Measurements from ENCODE around the gene RCSD1.
A peak's percentile ranks its signal among the peaks of the same experiment; 100 is the strongest.

RCSD1 gene

DNA sequence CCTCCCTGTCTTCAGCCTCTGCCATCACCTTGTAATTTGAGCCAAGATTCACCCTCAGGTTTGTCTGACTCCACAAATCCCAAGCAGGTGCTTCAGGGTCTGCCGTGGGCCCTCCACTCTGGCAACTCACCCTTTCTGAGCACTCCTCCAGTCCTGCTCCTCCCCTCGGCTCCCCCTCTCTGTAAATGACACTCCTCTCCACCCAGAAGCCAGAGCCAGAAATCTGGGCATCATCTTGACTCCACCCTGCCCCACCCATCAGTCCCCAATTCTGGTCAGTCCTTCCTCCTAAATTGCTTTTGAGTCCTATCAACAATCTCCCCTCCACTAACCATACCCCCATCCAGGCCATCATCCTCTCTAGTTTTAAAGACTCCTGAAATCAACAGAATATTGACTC lies 40.5 kb downstream of the RCSD1 start:
- no peak for DNase-seq

GRCh38 chr1:167671727-167672511 lies 41.9 kb downstream of the RCSD1 start:
- no peak for DNase-seq

GRCh38 chr1:167672831-167673230 lies 42.8 kb downstream of the RCSD1 start:
- no peak for DNase-seq

- no peak for DNase-seq
These were observed 43.2 kb downstream of the RCSD1 start for GRCh38 chr1:167673265-167673664.

GRCh38 chr1:167674156-167674555 lies 44.1 kb downstream of the RCSD1 start:
- DNase-seq = no peak

GRCh38 chr1:167675440-167675839 lies 45.4 kb downstream of the RCSD1 start:
- no peak for DNase-seq

DNA sequence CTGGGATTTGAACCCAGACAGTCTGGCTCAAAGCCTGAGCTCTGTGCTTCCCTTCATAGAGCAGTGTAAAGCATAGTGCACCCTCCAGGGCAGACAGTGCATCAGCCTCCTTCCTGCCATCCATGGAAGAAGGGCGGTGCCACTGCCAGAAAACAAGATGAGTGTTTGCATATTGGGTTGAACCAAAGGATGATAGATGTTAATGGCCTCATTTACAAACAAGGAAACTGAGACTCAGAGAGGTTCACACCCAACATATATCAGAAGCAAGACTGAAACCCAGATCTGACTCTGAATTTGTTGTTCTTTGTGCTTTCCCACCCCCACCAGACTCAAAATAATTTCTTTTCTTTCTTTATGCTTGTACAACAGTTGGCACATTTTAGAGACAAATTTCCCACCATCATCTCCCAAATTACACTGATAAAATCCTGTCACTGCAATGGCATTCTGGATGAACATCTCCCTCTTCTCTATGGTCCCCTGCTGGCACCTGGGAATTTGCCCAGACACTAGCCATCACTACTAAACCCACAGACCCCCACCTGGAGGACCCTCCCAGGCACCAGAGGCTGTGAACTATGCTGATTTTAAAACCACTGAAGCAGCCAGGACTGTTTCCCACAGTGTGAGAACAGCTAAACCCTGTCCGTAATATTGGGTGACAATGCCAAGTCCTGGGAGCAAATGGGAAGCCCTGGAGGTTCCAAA lies 46.3 kb downstream of the RCSD1 start:
- no peak for DNase-seq

DNA sequence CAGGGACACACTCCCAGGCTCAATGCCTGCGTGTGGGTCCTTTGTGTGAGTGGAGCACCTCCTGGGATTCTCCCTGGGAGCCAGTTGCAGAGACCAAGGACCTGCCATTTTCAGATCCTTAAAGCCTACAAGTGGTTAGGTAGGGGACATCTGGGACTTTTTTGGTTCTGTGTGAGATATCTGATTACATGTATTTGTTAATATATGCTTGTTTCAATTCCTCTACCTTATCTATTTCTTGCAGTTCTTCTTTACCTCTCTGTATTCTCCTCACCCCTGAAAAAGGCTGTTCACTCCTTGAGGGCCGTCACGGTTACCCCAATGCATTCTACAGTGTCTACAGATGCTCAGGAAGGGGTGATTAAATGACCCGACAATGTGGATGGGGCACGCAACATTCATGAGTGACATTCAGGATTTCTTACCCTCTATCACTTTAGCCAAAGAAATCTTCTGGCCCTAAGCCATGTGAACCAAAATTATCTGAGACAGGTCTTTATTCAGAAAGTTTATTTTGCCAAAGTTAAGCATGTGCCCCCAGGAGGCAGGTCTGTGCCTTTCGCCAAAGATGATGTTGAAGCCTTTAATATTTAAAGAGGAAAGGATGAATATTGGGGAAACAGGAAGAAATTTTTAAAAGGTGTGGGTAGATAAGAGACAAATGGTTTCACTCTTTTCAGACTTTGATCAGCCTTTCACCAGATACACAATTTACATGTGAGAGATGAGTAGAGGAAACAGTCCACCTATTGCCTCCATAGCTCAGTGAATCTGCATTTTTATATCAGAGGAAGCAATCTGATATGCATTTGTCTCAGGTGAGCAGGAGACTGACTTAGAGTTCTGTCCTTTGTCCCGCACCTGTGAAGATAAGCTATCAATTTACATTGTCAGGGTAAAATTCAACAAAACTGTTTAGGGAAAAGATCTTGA lies 47.1 kb downstream of the RCSD1 start:
- DNase-seq = no peak

- DNase-seq = no peak
These were observed 48.4 kb downstream of the RCSD1 start for GRCh38 chr1:167678422-167678821.

GRCh38 chr1:167678838-167679237 lies 48.8 kb downstream of the RCSD1 start:
- no peak for DNase-seq

DNA sequence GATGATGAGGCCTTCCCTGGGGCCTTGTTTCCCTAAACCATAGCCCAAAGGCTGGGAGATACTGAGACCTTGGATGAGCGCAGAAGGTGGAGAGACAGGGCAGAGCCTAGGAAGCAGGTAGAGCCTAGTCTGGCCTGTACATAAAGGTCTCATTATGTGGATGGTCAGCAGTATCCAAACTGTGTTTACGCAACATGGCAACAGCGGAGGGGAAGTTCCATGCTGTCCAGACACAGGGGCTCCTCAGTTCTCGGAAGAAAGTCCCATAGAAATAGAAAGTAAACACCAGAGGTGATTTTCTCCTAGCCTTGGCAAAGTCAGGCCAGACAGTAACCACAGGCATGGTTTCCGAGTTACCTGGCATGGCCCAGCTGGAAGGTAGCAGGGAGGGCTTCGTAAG lies 49.7 kb downstream of the RCSD1 start:
- no peak for DNase-seq

GRCh38 chr1:167681024-167681423 lies 51.0 kb downstream of the RCSD1 start:
- DNase-seq = no peak

- no peak for DNase-seq
These were observed 51.5 kb downstream of the RCSD1 start for GRCh38 chr1:167681451-167682098.

DNA sequence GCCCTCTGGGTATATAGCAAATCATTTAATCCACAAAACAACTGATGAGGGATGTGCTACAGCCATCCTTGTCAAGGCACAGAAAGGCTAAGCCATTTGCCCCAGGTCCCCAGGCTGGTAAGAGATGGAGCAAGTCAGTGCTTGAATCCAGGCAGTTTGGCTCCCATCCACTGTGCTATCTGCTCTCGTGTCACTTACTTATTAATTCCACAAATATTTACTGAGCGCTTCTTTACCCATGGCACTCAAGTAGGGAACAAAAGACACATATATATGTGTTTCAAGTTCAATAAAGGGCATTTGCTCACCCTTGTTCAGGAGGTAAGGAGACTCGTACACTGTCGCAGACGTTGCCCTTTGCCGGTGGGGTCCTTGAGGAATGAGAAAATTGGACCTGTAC lies 53.2 kb downstream of the RCSD1 start:
- DNase-seq = no peak

DNA sequence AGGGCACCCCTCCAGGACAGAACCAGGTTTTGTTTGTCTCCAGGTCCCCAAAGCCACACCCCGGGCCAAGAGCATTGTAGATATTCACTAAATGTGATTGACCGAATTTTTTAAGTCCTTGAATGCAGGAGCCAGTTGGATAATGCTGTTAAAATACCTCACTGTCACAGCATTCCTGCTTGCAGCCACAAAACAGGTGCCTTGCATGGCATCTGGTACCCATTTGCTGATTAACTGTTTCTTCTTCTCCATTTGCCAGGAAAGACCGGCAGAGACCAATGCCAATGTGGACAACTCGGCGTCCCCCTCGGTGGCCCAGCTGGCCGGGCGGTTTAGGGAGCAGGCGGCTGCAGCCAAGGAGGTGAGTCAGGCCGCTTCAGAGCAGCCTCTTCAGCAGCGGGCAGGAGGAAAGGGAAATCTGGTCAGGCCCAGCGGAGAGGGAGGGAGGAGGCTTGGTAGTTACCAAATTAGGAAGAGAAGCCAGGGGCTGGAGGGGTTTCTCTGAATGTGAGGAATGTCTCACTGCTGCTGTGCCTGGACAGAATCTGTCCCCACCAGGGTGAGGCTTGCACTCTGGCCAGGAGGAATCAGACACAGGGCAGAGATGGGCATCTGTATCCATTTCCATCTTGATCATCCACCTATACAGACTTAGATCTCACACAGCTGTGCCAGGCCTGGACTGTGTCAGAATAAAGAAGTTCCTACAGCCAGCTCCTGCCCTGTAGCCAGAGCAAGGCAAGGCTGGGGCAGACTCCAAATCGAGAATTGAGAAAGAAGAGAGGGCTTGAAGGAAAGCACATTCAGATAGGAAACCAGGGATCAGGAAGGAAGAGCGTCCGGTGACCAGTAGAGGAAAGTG lies 53.8 kb downstream of the RCSD1 start:
- no peak for DNase-seq

DNA sequence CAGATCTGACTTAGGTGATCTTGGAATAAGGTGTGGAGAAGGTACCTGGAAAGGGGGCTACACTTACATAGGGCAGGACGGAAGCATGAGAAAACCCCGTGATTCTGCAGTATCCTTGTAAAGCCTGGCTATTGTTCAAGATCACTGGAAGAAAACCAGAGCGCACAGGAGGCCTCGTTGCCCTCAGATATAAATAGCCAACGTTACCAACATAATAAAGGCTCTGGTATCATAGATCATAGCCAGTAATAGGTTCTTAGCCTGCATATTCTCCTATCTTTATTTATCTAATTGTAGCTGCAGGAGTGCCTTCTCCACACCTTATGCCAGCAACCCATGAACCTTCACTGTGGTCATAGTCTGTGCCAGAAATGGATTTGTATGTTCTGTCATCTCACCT lies 55.8 kb downstream of the RCSD1 start:
- DNase-seq = no peak

DNA sequence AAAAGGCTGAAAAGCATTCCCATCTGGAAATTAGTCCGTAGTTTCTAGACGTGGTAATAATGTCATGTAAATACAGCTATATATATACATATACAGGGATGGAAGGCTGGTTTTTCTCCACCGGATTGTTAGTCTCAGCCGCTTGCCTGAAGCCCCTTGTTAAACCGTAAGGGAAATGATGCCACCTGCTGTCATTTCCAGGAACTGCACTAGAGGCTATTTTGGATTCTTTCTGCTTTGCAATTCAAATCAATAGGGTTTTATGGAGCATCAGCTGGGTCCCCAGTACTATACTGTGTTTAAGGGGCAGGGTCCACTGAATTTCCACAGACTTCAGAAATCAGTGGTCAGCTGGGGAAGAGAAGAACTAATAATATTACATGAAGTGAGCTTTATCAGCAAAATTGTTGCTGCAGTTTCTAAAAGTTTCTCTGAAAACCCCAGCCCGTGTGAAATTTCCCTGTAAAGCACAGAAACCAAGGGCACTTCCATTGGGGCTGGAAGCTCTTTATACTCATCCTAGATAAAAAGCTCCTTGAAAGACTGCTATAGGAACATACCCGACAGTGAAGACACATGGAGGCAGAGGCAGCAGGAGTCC lies 58.0 kb downstream of the RCSD1 start:
- DNase-seq = peak; percentile 81 to 86

GRCh38 chr1:167689567-167689920 lies 59.5 kb downstream of the RCSD1 start:
- no peak for DNase-seq

GRCh38 chr1:167690053-167690452 lies 60.0 kb downstream of the RCSD1 start:
- DNase-seq = no peak

GRCh38 chr1:167693425-167694045 lies 63.5 kb downstream of the RCSD1 start:
- no peak for DNase-seq

GRCh38 chr1:167694691-167695090 lies 64.7 kb downstream of the RCSD1 start:
- DNase-seq = no peak

All from NCI-H187 (cell line).